Renal cortical epithelial cell (primary cell): Measurements from ENCODE around the gene GRIK4. TPM values are rescaled to one million over a fixed set of nuclear protein-coding genes. Genes with fewer than 3 reads are reported as not detected.

ENCODE experiments used
- DNase-seq: peaks from one replicate; pipeline ENCODE4 v3.0.0-alpha.2; 2011; ENCODE audit warnings: low read depth
- total RNA-seq: library from RNA; depleted of rRNA; stranded (reverse); fragments of >200 nt; gene quantifications from 2 replicates; pipeline ENCODE4 v1.2.3, GENCODE V29; 2014

GRIK4 gene
- total RNA-seq, 1 donor from 2014 or later, result under 0.01 TPM

- DNase-seq, result no peak
Measured at GRCh38 chr11:120914021-120914420, 402.5 kb downstream of the GRIK4 start.

GRCh38 chr11:120914601-120915000, 403.1 kb downstream of the GRIK4 start:
- no peak for DNase-seq

GRCh38 chr11:120917559-120918239, 406.2 kb downstream of the GRIK4 start:
- no peak for DNase-seq

- DNase-seq, result no peak
Measured at GRCh38 chr11:120918257-120918656, 406.7 kb downstream of the GRIK4 start.

- DNase-seq, result no peak
Measured at GRCh38 chr11:120919045-120919444, 407.5 kb downstream of the GRIK4 start.

- DNase-seq, result no peak
Measured at GRCh38 chr11:120919566-120919965, 408.0 kb downstream of the GRIK4 start.

GRCh38 chr11:120923866-120924508, 412.4 kb downstream of the GRIK4 start:
- no peak for DNase-seq

- DNase-seq, result no peak
Measured at GRCh38 chr11:120925944-120926343, 414.4 kb downstream of the GRIK4 start.

GRCh38 chr11:120928627-120929026, 417.1 kb downstream of the GRIK4 start:
- no peak for DNase-seq

GRCh38 chr11:120929090-120929489, 417.5 kb downstream of the GRIK4 start:
- no peak for DNase-seq

- DNase-seq, result peak; percentile 12
Measured at GRCh38 chr11:120929664-120930154, 418.2 kb downstream of the GRIK4 start.

GRCh38 chr11:120931057-120931779, 419.7 kb downstream of the GRIK4 start:
- DNase-seq, result no peak

GRCh38 chr11:120932305-120932915, 420.9 kb downstream of the GRIK4 start:
- DNase-seq, result no peak

- no peak for DNase-seq
Measured at GRCh38 chr11:120936356-120936755, 424.8 kb downstream of the GRIK4 start.

- no peak for DNase-seq
Measured at GRCh38 chr11:120937501-120937900, 426.0 kb downstream of the GRIK4 start.

GRCh38 chr11:120938260-120938659, 426.7 kb downstream of the GRIK4 start:
- DNase-seq, result no peak

GRCh38 chr11:120940160-120940848, 428.8 kb downstream of the GRIK4 start:
- no peak for DNase-seq

- DNase-seq, result no peak
Measured at GRCh38 chr11:120941000-120941399, 429.5 kb downstream of the GRIK4 start.

- no peak for DNase-seq
Measured at GRCh38 chr11:120942701-120943100, 431.2 kb downstream of the GRIK4 start.

GRCh38 chr11:120945042-120945441, 433.5 kb downstream of the GRIK4 start:
- DNase-seq, result no peak

- no peak for DNase-seq
Measured at GRCh38 chr11:120950880-120951279, 439.3 kb downstream of the GRIK4 start.
